ENCODE results near the gene CDO1. TPM values are rescaled to one million over a fixed set of nuclear protein-coding genes. Genes with fewer than 3 reads are reported as not detected.

CDO1 gene
- total RNA-seq, 1 experiment from 2014 or later, result 13.2 TPM

GRCh38 chr5:115842089-115842935 lies 25.9 kb upstream of the CDO1 start (continued):
- TF ChIP-seq STAT6 (CRISPR knock-in tag; conservative IDR thresholded peaks at IDR 0.05; ENCODE audit: low read depth) (no peak), ZNF317 (CRISPR knock-in tag; IDR thresholded peaks at IDR 0.05; ENCODE audit: borderline replicate concordance, low read depth) (0 out of 2 replicates have a peak, but pooled peaks have one; percentile 7), CREM (CRISPR knock-in tag; IDR thresholded peaks at IDR 0.05) (0 out of 2 replicates have a peak, but pooled peaks have one; percentile 58), IRF1 (CRISPR knock-in tag; IDR thresholded peaks at IDR 0.05) (no peak), E2F4 (CRISPR knock-in tag; IDR thresholded peaks at IDR 0.05; ENCODE audit: borderline replicate concordance, low read depth) (0 out of 2 replicates have a peak, but pooled peaks have one; percentile 59), HMGA2 (CRISPR knock-in tag; IDR thresholded peaks at IDR 0.05) (no peak), EMX1 (CRISPR knock-in tag; IDR thresholded peaks at IDR 0.05) (no peak), GTF2I (CRISPR knock-in tag; conservative IDR thresholded peaks at IDR 0.05) (no peak), ATF2 (CRISPR knock-in tag; IDR thresholded peaks at IDR 0.05; ENCODE audit: borderline replicate concordance, low read depth) (no peak), USF1 (CRISPR knock-in tag; IDR thresholded peaks at IDR 0.05) (no peak), ZBTB43 (CRISPR knock-in tag; IDR thresholded peaks at IDR 0.05) (no peak), IRF2 (CRISPR knock-in tag; IDR thresholded peaks at IDR 0.05; ENCODE audit: borderline replicate concordance, low read depth) (no peak), ZNF263 (CRISPR knock-in tag; IDR thresholded peaks at IDR 0.05; ENCODE audit: low read depth) (no peak), CDX4 (CRISPR knock-in tag; IDR thresholded peaks at IDR 0.05; ENCODE audit: borderline replicate concordance) (no peak), GABPB1 (CRISPR knock-in tag; IDR thresholded peaks at IDR 0.05) (no peak), TP53 (CRISPR knock-in tag; IDR thresholded peaks at IDR 0.05) (no peak), ATF1 (CRISPR knock-in tag; IDR thresholded peaks at IDR 0.05) (0 out of 2 replicates have a peak, but pooled peaks have one; percentile 52), NFYB (CRISPR knock-in tag; conservative IDR thresholded peaks at IDR 0.05; ENCODE audit: low read depth) (no peak), ZNF416 (CRISPR knock-in tag; IDR thresholded peaks at IDR 0.05) (no peak), ZNF281 (CRISPR knock-in tag; IDR thresholded peaks at IDR 0.05) (no peak), ZNF138 (CRISPR knock-in tag; conservative IDR thresholded peaks at IDR 0.05) (no peak), E2F5 (CRISPR knock-in tag; IDR thresholded peaks at IDR 0.05) (0 out of 2 replicates have a peak, but pooled peaks have one; percentile 72), CTCF (IDR thresholded peaks at IDR 0.05) (no peak)

All from WTC11 (cell line).